HCT116 (cell line): ENCODE measurements around the gene STIMATE. TPM values are rescaled to one million over a fixed set of nuclear protein-coding genes. Genes with fewer than 3 reads are reported as not detected.

ENCODE experiments used
- ATAC-seq: fragments of 200-7000 bp; cut with Tn5 transposase; 2 replicates; pipeline ENCODE4 v1.9.1; 2020; ENCODE audit warnings: mild to moderate bottlenecking, moderate library complexity
- Bru-seq: library from RNA; stranded (reverse); fragments of 400-500 nt; gene quantifications from one replicate; lab custom pipeline; 2021; lab: Mats Ljungman, UMichigan
- BruChase-seq, 2 experiments: library from RNA; stranded (reverse); fragments of 400-500 nt; gene quantifications; one replicate each; lab custom pipeline; 2021; lab: Mats Ljungman, UMichigan
- BruUV-seq: library from RNA; stranded (reverse); fragments of 400-500 nt; replicated peaks from 2 replicates; lab custom pipeline; 2021; lab: Mats Ljungman, UMichigan
- CTCF ChIA-PET: fragments of 300-600 bp; sonication (Branson Sonifier 250); formaldehyde crosslinking; loops from one replicate; lab custom pipeline; 2021; ENCODE audit warnings: antibody characterized with exemption; lab: Charles Lee
- POLR2A ChIA-PET: fragments of 300-600, 350-600 bp; sonication (Branson Sonifier 250); formaldehyde crosslinking; loops from one replicate; lab custom pipeline; 2021; ENCODE audit warnings: antibody characterized with exemption; lab: Charles Lee
- RAD21 ChIA-PET, 2 experiments: fragments of 300-600 bp; sonication (Branson Sonifier 250); formaldehyde crosslinking; loops; one replicate each; lab custom pipeline; 2023; ENCODE audit warnings: low total read pairs in 2 of 2; ENCODE audit not compliant: uncharacterized antibody in 2 of 2, unreplicated experiment in 2 of 2, low non-redundant PET in 1 of 2; lab: Charles Lee
- DNase-seq: peaks from one replicate; pipeline ENCODE4 v3.0.0-alpha.2; 2010; ENCODE audit warnings: low read depth, low spot score
- H2AFZ ChIP-seq: fragments of 200-600 bp; shearing (Covaris generic), sonication (generic); 2 replicates; pipeline ENCODE4 v1.6.1; 2017; ENCODE audit warnings: low read depth, mixed run types, mixed read lengths, antibody characterized with exemption, low read length; ENCODE audit not compliant: poor library complexity, severe bottlenecking
- H3K27ac ChIP-seq: 2 replicates; pipeline ENCODE4 v1.5.1; 2012; ENCODE audit warnings: low read depth, low read length
- H3K27me3 ChIP-seq: fragments of 200-600 bp; sonication (generic); 2 replicates; pipeline ENCODE4 v1.6.1; 2016; ENCODE audit warnings: mixed run types, low read length, mixed read lengths; ENCODE audit not compliant: insufficient read depth
- H3K36me3 ChIP-seq, 2 experiments: fragments of 200-500 bp in 1 of 2; fragments of 200-600 bp in 1 of 2; sonication (Bioruptor generic) in 1 of 2; sonication (generic) in 1 of 2; 2 replicates each; pipeline versions ENCODE4 v1.5.1 to v1.6.1; 2014 to 2016; ENCODE audit warnings: low read length in 2 of 2, inconsistent platforms in 1 of 2, mixed read lengths in 1 of 2, mixed run types in 1 of 2; ENCODE audit not compliant: insufficient read depth in 2 of 2, control insufficient read depth in 1 of 2
- H3K4me1 ChIP-seq, 2 experiments: fragments of 200-600 bp in 1 of 2; sonication (generic) in 1 of 2; 2 replicates each; pipeline versions ENCODE4 v1.5.1 to v1.6.1; 2012 to 2017; ENCODE audit warnings: low read length in 2 of 2, inconsistent platforms in 1 of 2, mild to moderate bottlenecking in 1 of 2, mixed read lengths in 1 of 2, mixed run types in 1 of 2, moderate library complexity in 1 of 2; ENCODE audit not compliant: insufficient read depth in 2 of 2, control insufficient read depth in 1 of 2
- H3K4me2 ChIP-seq: fragments of 200-600 bp; sonication (generic); 2 replicates; pipeline ENCODE4 v1.6.1; 2017; ENCODE audit warnings: mixed run types, low read length, mixed read lengths
- H3K4me3 ChIP-seq, 2 experiments: fragments of 200-600 bp in 1 of 2; sonication (generic) in 1 of 2; replicated peaks in 1 of 2; 2 replicates each; pipeline ENCODE4 v1.5.1; 2011 to 2016; ENCODE audit warnings: low read length in 2 of 2, control low read depth in 1 of 2, low read depth in 1 of 2, mild to moderate bottlenecking in 1 of 2, mixed read lengths in 1 of 2, mixed run types in 1 of 2
- H3K79me2 ChIP-seq: fragments of 200-600 bp; sonication (generic); 2 replicates; pipeline ENCODE4 v1.6.1; 2017; ENCODE audit warnings: mild to moderate bottlenecking, mixed run types, low read length, moderate library complexity, mixed read lengths; ENCODE audit not compliant: insufficient read depth
- H3K9ac ChIP-seq: fragments of 200-600 bp; sonication (generic); 2 replicates; pipeline ENCODE4 v1.6.1; 2016; ENCODE audit warnings: low read length, mixed read lengths
- H3K9me2 ChIP-seq: fragments of 200-600 bp; sonication (generic), shearing (Covaris generic); 2 replicates; pipeline ENCODE4 v1.6.1; 2017; ENCODE audit warnings: mixed run types, mild to moderate bottlenecking, moderate library complexity; ENCODE audit not compliant: insufficient read depth
- H3K9me3 ChIP-seq, 2 experiments: fragments of 200-500 bp in 1 of 2; fragments of 200-600 bp in 1 of 2; sonication (Bioruptor generic) in 1 of 2; sonication (generic) in 1 of 2; 2 replicates each; pipeline ENCODE4 v1.6.1; 2014 to 2017; ENCODE audit warnings: low read length in 2 of 2, mixed read lengths in 2 of 2, inconsistent platforms in 1 of 2, low read depth in 1 of 2, mild to moderate bottlenecking in 1 of 2, mixed run types in 1 of 2, moderate library complexity in 1 of 2; ENCODE audit not compliant: control insufficient read depth in 1 of 2, insufficient read depth in 1 of 2
- H4K20me1 ChIP-seq: fragments of 200-600 bp; sonication (generic), shearing (Covaris generic); 2 replicates; pipeline ENCODE4 v1.6.1; 2017; ENCODE audit warnings: mixed run types, mild to moderate bottlenecking, moderate library complexity; ENCODE audit not compliant: insufficient read depth
- CBX3 ChIP-seq: IDR thresholded peaks from 2 replicates; pipeline ENCODE4 v1.6.1; 2012; ENCODE audit warnings: low read depth
- CEBPB ChIP-seq: IDR thresholded peaks from 2 replicates; pipeline ENCODE4 v1.6.1; 2012; ENCODE audit warnings: low read depth
- EGR1 ChIP-seq: IDR thresholded peaks from 2 replicates; pipeline ENCODE4 v1.6.1; 2012; ENCODE audit warnings: low read depth
- ELF1 ChIP-seq: IDR thresholded peaks from 2 replicates; pipeline ENCODE4 v1.6.1; 2012; ENCODE audit warnings: low read depth, borderline replicate concordance
- EZH2 ChIP-seq: fragments of 200-600 bp; sonication (generic); IDR thresholded peaks from 2 replicates; pipeline ENCODE4 v1.6.1; 2017; ENCODE audit warnings: antibody characterized with exemption, mixed run types
- EZH2phosphoT487 ChIP-seq: fragments of 200-600 bp; IDR thresholded peaks from 2 replicates; pipeline ENCODE4 v1.6.1; 2018; ENCODE audit warnings: antibody characterized with exemption, borderline replicate concordance
- FOSL1 ChIP-seq: IDR thresholded peaks from 2 replicates; pipeline ENCODE4 v1.6.1; 2012; ENCODE audit warnings: low read depth
- JUND ChIP-seq: IDR thresholded peaks from 2 replicates; pipeline ENCODE4 v1.6.1; 2012
- POLR2A ChIP-seq: IDR thresholded peaks from 2 replicates; pipeline ENCODE4 v1.7.0; 2011; ENCODE audit warnings: borderline replicate concordance; ENCODE audit not compliant: insufficient read depth, insufficient read length; ENCODE audit errors: extremely low read depth
- POLR2AphosphoS5 ChIP-seq: IDR thresholded peaks from 2 replicates; pipeline ENCODE4 v1.6.1; 2011; ENCODE audit warnings: mild to moderate bottlenecking, low read depth, low read length, moderate library complexity
- RAD21 ChIP-seq: IDR thresholded peaks from 2 replicates; pipeline ENCODE4 v1.6.1; 2012; ENCODE audit warnings: low read depth, mild to moderate bottlenecking
- SIN3A ChIP-seq: IDR thresholded peaks from 2 replicates; pipeline ENCODE4 v1.6.1; 2012; ENCODE audit warnings: low read depth
- SP1 ChIP-seq: IDR thresholded peaks from 2 replicates; pipeline ENCODE4 v1.6.1; 2012; ENCODE audit warnings: low read depth
- TCF7L2 ChIP-seq: IDR thresholded peaks from 2 replicates; pipeline ENCODE4 v1.7.0; 2011; ENCODE audit warnings: borderline replicate concordance, inconsistent platforms; ENCODE audit not compliant: insufficient read depth, insufficient read length; ENCODE audit errors: extremely low read depth
- ZFX ChIP-seq: fragments of 450-650 bp; IDR thresholded peaks from 2 replicates; pipeline ENCODE4 v1.6.1; 2017
- intact Hi-C: fragments of 100-400 bp; cut with micrococcal nuclease; formaldehyde crosslinking; loops from 2 replicates; pipeline ENCODE4 v1.10.0; 2022
- long read RNA-seq: library from polyadenylated mRNA; unstranded; transcript quantifications from one replicate; pipeline ENCODE4 v2.0.0, GENCODE V29; 2021; ENCODE audit not compliant: unreplicated experiment
- polyA plus RNA-seq: library from polyadenylated mRNA; unstranded; fragments of >200 nt; gene quantifications from 2 replicates; pipeline ENCODE4 v1.2.1, GENCODE V29; 2012; ENCODE audit warnings: missing spikeins
- total RNA-seq: library from RNA; stranded (reverse); gene quantifications from one replicate; pipeline ENCODE4 v1.2.1, GENCODE V29; 2021; ENCODE audit not compliant: unreplicated experiment
- TF ChIP-seq, protein P1 (sequence below): IDR thresholded peaks from 2 replicates; pipeline ENCODE4 v1.6.1; 2012; ENCODE audit warnings: low read depth
- TF ChIP-seq, protein P2 (sequence below): IDR thresholded peaks from 2 replicates; pipeline ENCODE4 v1.6.1; 2012
- TF ChIP-seq, protein P3 (sequence below): IDR thresholded peaks from 2 replicates; pipeline ENCODE4 v1.6.1; 2011; ENCODE audit warnings: mild to moderate bottlenecking, low read length, moderate library complexity; ENCODE audit not compliant: insufficient replicate concordance; ENCODE audit errors: extremely low read depth

Gene STIMATE
- total RNA-seq: 20.2 TPM
- polyA plus RNA-seq: 8.8 and 10.3 TPM in 2 replicates
- Bru-seq, nascent RNA: percentile 61 among the genes with signal in this experiment
- percentile 96 among the genes with signal in this experiment for BruChase-seq, experiment 1, labeled RNA remaining after a 6-hour chase
- percentile 89 among the genes with signal in this experiment for BruChase-seq, experiment 2, labeled RNA remaining after a 2-hour chase
- long read RNA-seq, full-length matches to known transcripts: 10 of 23 reads
- long read RNA-seq, partial matches to known transcripts: 0 of 23 reads
- long read RNA-seq, other reads (novel, unspliced or antisense): 13 of 23 reads

DNA sequence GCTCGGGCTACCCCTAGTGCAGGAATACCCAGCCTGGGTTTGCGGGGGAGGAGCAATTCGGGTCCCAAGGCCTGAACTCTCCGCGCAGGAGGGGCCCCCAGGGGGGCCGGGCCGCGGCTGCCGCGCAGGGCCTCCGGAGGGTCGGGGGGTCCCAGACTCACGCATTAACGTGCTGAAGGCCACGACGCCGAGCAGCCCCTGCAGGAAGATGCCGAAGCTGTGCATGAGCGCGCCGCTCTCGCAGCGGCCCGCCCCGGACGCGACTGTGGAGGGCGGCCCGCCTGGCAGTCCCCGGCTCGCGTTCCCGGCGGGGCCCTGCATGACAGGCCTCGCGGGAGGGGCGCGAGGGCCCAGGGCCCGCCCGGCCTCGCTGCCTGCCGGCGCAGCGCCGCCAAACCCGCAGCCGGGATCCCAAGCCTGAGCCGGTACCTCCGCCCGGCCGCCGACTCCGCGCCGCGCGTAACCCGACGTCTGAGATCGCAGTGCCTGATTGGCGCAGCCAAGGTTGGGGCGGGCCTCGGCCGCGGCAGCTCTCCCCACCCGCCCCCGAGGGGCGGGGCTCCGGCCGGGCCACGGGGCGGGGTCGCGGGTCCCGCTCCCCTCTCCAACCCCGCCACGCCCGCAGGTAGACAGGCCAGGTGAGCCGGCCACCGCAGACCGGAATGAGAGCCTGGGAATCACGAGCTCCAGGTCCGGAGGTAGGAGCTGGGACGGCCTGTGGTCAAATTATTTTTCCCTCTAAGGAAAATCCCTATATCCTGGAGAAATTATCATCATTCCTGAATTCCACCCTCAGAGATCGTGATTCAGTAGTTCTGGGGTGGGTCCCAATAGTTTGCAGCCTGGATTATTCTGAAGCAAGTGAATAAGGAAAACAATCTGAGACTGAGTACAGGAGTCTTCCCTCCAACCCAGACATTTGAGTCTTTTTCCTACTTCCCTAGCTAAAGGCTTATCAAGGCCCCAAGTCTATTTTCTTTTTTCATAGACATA, at the start of gene STIMATE:
TSS of gene STIMATE (minus strand) at position 419 of the 993 bp plus-strand sequence. CDS start at position 321, 98 bp downstream.
- peak within 1 kb of the TSS; percentile 85 for H3K4me3 ChIP-seq
- peak; percentile 84 for TF ChIP-seq ZFX
- no peak for TF ChIP-seq SIN3A
- no peak for TF ChIP-seq CEBPB
- peak; percentile 41 for TF ChIP-seq POLR2A
- TF ChIP-seq POLR2AphosphoS5: peak; percentile 76
- TF ChIP-seq SP1: peak; percentile 10; the same call in 1 of the 2 replicates
- TF ChIP-seq TCF7L2: no peak
- TF ChIP-seq EZH2: no peak
- no peak for TF ChIP-seq ELF1
- TF ChIP-seq, protein P1, sequence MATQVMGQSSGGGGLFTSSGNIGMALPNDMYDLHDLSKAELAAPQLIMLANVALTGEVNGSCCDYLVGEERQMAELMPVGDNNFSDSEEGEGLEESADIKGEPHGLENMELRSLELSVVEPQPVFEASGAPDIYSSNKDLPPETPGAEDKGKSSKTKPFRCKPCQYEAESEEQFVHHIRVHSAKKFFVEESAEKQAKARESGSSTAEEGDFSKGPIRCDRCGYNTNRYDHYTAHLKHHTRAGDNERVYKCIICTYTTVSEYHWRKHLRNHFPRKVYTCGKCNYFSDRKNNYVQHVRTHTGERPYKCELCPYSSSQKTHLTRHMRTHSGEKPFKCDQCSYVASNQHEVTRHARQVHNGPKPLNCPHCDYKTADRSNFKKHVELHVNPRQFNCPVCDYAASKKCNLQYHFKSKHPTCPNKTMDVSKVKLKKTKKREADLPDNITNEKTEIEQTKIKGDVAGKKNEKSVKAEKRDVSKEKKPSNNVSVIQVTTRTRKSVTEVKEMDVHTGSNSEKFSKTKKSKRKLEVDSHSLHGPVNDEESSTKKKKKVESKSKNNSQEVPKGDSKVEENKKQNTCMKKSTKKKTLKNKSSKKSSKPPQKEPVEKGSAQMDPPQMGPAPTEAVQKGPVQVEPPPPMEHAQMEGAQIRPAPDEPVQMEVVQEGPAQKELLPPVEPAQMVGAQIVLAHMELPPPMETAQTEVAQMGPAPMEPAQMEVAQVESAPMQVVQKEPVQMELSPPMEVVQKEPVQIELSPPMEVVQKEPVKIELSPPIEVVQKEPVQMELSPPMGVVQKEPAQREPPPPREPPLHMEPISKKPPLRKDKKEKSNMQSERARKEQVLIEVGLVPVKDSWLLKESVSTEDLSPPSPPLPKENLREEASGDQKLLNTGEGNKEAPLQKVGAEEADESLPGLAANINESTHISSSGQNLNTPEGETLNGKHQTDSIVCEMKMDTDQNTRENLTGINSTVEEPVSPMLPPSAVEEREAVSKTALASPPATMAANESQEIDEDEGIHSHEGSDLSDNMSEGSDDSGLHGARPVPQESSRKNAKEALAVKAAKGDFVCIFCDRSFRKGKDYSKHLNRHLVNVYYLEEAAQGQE: no peak
- TF ChIP-seq, protein P2, sequence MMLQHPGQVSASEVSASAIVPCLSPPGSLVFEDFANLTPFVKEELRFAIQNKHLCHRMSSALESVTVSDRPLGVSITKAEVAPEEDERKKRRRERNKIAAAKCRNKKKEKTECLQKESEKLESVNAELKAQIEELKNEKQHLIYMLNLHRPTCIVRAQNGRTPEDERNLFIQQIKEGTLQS: no peak
- TF ChIP-seq, protein P3, sequence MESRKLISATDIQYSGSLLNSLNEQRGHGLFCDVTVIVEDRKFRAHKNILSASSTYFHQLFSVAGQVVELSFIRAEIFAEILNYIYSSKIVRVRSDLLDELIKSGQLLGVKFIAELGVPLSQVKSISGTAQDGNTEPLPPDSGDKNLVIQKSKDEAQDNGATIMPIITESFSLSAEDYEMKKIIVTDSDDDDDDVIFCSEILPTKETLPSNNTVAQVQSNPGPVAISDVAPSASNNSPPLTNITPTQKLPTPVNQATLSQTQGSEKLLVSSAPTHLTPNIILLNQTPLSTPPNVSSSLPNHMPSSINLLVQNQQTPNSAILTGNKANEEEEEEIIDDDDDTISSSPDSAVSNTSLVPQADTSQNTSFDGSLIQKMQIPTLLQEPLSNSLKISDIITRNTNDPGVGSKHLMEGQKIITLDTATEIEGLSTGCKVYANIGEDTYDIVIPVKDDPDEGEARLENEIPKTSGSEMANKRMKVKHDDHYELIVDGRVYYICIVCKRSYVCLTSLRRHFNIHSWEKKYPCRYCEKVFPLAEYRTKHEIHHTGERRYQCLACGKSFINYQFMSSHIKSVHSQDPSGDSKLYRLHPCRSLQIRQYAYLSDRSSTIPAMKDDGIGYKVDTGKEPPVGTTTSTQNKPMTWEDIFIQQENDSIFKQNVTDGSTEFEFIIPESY: no peak
- no peak for TF ChIP-seq EZH2phosphoT487
- no peak for TF ChIP-seq RAD21
- TF ChIP-seq EGR1: no peak
- TF ChIP-seq CBX3: no peak
- TF ChIP-seq JUND: no peak
- TF ChIP-seq FOSL1: no peak
- BruUV-seq: no TSS peak
- no peaks in the 10 kb centered on the region for H4K20me1 ChIP-seq
- intact Hi-C loops: no loop called here
- H3K9me2 ChIP-seq: no peaks in the 10 kb centered on the region
- no peaks in the 10 kb centered on the region for H3K36me3 ChIP-seq
- peak within 1 kb of the TSS; percentile 75 for H3K9ac ChIP-seq
- H3K27ac ChIP-seq: peak within 1 kb of the TSS; percentile 35; the same call in 1 of the 2 replicates
- POLR2A ChIA-PET: no interaction called here
- peaks cover 0 to 15% of the 10 kb centered on the region in 2 experiments; a peak in 2 of 4 replicates for H3K4me1 ChIP-seq
- no peaks in the 10 kb centered on the region for H3K27me3 ChIP-seq
- CTCF ChIA-PET: no interaction called here
- peak; percentile 41 for DNase-seq
- peak; percentile 97 for ATAC-seq
- H3K4me2 ChIP-seq: peak within 1 kb of the TSS; percentile 99
- H3K79me2 ChIP-seq: peaks cover 20% of the 10 kb centered on the region
- H2AFZ ChIP-seq: no peak within 1 kb of the TSS
- RAD21 ChIA-PET: no interaction called here
- no peaks in the 10 kb centered on the region for H3K9me3 ChIP-seq
